ENCODE measurements around the gene FNBP1. TPM values are rescaled to one million over a fixed set of nuclear protein-coding genes. Genes with fewer than 3 reads are reported as not detected.

FNBP1 gene
- 10 to 100 TPM; 11.7 to 27.1 (median 15.9) TPM for total RNA-seq
- long read RNA-seq, partial matches to known transcripts, result 0 of 2 reads
- long read RNA-seq, other reads (novel, unspliced or antisense), result 2 of 2 reads

- Histone ChIP-seq H3K36me3 (no peaks in the 10 kb centered on the region), H3K9me3 (no peaks in the 10 kb centered on the region), H3K4me1 (peaks cover 0 to 15% (median 0%) of the 10 kb centered on the region in 4 donors), H3K27me3 (no peaks in the 10 kb centered on the region), H3K27ac (peak within 1 kb of the TSS; percentile 89 to 95 (median 93)), H3K4me3 (peak within 1 kb of the TSS; percentile 70 to 91 (median 83))
- 2% methylated on average over 19 of the region's 92 CpGs for WGBS (ENCODE audit: insufficient coverage, low coverage, low lambda C conversion rate, missing lambda C conversion rate)
- no peak for TF ChIP-seq CTCF (IDR thresholded peaks at IDR 0.05)
- peak; percentile 90 for TF ChIP-seq POLR2A (IDR thresholded peaks at IDR 0.05)
- ATAC-seq (peak; percentile 86 to 92 (median 88)), DNase-seq (peak; percentile 86 to 91 (median 86))
- intact Hi-C loops (cut with DNase I), result no loop called here
These were observed at the start of gene FNBP1 for GRCh38 chr9:130042885-130043653. Gene FNBP1 (minus strand): TSS chr9:130043189. CDS start chr9:130042975, 214 bp downstream.

GRCh38 chr9:130090915-130091314, 47.9 kb upstream of the FNBP1 start:
- Histone ChIP-seq H3K4me3 (no peak overlapping the region), H3K27ac (no peak overlapping the region), H3K9me3 (no peaks in the 10 kb centered on the region), H3K4me1 (no peaks in the 10 kb centered on the region), H3K36me3 (peaks cover 0 to 47% (median 15%) of the 10 kb centered on the region in 4 donors), H3K27me3 (no peaks in the 10 kb centered on the region)
- ATAC-seq (no peak), DNase-seq (no peak)
- intact Hi-C loops (cut with DNase I), result no loop called here
- no peak for TF ChIP-seq CTCF (IDR thresholded peaks at IDR 0.05)
- no peak for TF ChIP-seq POLR2A (IDR thresholded peaks at IDR 0.05)
- 87% methylated on average over 3 of the region's 3 CpGs for WGBS (ENCODE audit: insufficient coverage, low coverage, low lambda C conversion rate, missing lambda C conversion rate)

- Histone ChIP-seq H3K27ac (no peak overlapping the region), H3K9me3 (no peaks in the 10 kb centered on the region), H3K27me3 (no peaks in the 10 kb centered on the region), H3K4me1 (no peaks in the 10 kb centered on the region), H3K36me3 (peaks cover 0 to 39% (median 16%) of the 10 kb centered on the region in 4 donors), H3K4me3 (no peak overlapping the region)
- intact Hi-C loops (cut with DNase I), result no loop called here
- no peak for DNase-seq
- ATAC-seq, result no peak
- 94% methylated on average over 9 of the region's 12 CpGs for WGBS (ENCODE audit: insufficient coverage, low coverage, low lambda C conversion rate, missing lambda C conversion rate)
- TF ChIP-seq POLR2A (IDR thresholded peaks at IDR 0.05), result no peak
- no peak for TF ChIP-seq CTCF (IDR thresholded peaks at IDR 0.05)
These were observed 46.2 kb upstream of the FNBP1 start for GRCh38 chr9:130089141-130089540.

GRCh38 chr9:130088051-130088450, 45.1 kb upstream of the FNBP1 start:
- H3K4me3 ChIP-seq, result no peak overlapping the region
- DNase-seq (no peak), ATAC-seq (no peak)
- H3K27ac ChIP-seq, result no peak overlapping the region
- no peaks in the 10 kb centered on the region for H3K27me3 ChIP-seq
- H3K36me3 ChIP-seq, result peaks cover 0 to 40% (median 18%) of the 10 kb centered on the region in 4 donors
- H3K4me1 ChIP-seq, result no peaks in the 10 kb centered on the region
- intact Hi-C loops (cut with DNase I), result no loop called here
- no peaks in the 10 kb centered on the region for H3K9me3 ChIP-seq
- TF ChIP-seq POLR2A (IDR thresholded peaks at IDR 0.05) (no peak), CTCF (IDR thresholded peaks at IDR 0.05) (no peak)
- WGBS (ENCODE audit: insufficient coverage, low coverage, low lambda C conversion rate, missing lambda C conversion rate), result 98% methylated on average over 5 of the region's 6 CpGs
